NCI-H2107 (cell line): Measurements from ENCODE around the gene TM7SF2.
A peak's percentile ranks its signal among the peaks of the same experiment; 100 is the strongest.
"Not testable (repeated sequence)": the region's sequence is repeated elsewhere in the genome, so short reads cannot be mapped to it uniquely, and the experiment has no call there.

ENCODE experiments used
- DNase-seq: peaks from one replicate; lab custom pipeline; 2025; lab: John Stamatoyannopoulos, UW

The TM7SF2 gene

DNA sequence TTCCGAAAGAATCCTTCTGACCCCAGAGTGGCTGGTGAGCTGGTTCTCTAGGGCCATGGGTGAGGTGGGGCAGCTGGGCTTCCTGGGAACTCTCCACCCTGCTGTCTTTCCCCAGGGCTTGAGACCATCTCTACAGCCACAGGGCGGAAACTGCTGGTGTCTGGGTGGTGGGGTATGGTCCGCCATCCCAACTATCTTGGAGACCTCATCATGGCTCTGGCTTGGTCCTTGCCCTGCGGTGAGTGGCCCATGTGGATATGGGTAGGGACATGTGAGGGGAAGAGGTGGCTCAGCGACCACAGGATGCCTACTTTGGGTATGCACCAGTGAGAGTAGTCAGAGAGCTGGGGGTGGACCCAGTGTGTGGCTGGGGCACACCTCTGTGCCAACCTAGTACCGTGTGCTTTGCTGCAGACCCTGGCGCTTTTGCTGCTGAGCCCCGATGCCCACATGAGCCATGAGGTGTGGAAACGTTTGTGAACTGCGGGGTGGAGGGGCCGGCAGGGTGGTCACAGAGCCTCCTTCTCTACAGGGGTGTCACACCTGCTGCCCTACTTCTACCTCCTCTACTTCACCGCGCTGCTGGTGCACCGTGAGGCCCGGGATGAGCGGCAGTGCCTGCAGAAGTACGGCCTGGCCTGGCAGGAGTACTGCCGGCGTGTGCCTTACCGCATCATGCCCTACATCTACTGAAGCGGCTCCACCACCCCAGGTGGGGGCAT, 3.9 kb downstream of the TM7SF2 start:
- DNase-seq: no peak

DNA sequence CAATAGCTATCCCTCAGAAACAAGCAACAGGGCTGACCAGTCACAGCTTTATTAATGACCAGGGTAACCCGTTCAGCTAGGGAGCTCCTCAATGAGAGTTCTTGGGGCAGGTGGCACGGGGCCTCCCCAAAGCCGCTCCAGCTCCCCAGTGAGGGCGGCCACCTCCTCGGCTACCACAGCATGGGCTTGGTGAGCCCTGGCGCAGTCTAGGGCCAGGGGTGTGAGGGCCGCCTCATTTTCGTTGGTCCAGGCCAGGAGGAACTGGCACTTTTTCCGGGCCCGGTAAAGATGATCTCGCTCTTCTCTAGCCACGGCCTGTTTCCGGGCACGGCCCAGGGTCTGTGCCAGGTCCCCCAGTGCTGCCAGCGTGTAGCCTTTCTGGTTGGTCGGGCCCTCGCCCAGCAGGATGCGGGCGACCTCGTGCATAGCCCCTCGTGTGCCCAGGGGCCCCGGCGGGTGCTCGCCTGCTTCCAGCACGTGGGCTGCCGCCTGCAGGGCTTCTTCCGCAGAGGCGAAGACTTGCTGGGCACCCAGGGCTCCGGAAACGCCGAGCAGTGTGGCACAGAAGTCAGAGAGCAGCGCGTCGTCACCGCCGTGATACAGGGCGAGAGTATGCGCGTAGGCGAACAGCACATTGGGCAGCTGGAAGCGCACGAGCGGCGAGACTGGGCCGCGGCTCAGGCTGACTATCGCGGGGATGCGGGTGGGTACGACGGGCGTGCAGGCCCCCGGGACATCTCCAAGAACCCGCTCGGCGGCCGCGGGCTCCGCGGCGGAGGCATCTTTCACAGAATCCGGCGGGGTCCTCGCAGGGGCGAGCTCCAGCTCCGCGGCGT, 4.9 kb downstream of the TM7SF2 start:
- DNase-seq: no peak

DNA sequence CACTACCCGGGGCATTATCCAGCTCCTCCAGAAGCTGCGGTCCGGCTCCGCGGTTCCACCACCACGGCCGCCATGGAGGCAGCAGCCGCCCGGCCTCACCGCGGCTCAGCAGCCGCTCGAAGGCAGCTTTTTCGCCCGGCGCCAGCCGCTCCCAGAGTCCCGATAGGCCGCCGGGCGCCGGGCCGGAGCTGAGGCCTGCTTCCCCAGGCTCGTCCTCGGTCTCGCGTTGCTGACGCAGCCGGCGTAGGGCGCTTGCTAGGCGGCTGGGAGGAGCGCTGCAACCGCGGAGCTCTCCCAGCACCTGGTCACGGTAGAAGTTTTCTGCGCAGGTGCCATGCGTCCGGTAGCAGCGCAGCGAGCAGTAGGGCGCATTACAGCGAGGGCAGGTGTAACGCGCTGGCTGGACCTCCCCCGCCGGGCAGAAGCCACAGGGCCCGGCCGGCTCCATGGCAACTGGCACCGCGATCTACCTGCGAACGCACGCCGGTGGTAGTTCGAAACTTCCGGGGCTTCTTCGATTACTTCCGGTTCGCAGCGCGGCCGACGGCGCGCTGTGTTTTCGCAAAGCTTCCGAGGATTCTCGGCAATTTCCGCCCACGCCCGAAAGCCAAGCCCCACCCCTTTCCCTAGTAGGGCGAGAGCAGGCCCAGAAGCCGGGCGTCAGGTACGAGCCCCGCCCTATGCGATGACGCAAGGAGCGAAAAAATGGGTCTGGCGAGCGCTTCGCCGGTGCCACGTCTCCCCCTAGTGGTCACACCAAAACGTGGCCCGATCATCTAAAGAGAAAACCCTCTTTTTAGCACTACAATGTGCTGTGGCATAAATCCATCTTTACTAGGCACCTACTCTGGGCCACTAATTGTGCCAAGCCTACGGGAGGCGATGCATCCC, 5.8 kb downstream of the TM7SF2 start, which contains the start of gene ZNHIT2:
Gene ZNHIT2 (minus strand): TSS at position 496 of the 891 bp plus-strand sequence. CDS start 48 bp downstream, at position 448.
- DNase-seq: peak; percentile 99

DNA sequence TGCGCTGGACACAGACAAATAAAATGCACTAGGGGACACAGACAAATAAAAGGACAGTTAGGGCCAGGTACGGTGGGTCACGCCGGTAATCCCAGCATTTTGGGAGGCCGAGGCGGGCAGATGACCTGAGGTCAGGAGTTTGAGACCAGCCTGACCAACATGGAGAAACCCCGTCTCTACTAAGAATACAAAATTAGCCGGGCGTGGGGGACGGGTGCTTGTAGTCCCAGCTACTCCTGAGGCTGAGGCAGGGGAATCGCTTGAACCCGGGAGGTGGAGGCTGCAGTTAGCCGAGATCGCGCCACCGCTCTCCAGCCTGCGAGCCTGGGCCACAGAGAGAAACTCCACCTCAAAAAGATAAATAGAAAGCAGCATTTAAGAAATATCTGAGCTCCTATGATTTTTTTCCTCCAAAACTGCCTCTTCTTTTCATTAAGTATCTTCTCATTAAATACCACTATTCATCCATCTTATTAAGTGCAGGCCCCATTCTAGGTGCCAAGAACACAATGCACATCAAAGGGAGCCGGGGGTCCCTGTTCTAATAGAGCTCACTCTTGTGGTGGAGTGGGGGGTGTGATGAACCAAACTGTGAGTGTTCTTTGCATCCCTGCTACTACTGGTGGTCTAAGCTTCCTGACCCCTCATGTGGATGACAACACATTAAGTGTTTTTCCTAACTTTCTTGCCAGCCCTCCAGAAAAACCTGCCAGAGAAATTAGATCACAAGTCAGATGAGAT, 6.6 kb downstream of the TM7SF2 start:
- DNase-seq: no peak

DNA sequence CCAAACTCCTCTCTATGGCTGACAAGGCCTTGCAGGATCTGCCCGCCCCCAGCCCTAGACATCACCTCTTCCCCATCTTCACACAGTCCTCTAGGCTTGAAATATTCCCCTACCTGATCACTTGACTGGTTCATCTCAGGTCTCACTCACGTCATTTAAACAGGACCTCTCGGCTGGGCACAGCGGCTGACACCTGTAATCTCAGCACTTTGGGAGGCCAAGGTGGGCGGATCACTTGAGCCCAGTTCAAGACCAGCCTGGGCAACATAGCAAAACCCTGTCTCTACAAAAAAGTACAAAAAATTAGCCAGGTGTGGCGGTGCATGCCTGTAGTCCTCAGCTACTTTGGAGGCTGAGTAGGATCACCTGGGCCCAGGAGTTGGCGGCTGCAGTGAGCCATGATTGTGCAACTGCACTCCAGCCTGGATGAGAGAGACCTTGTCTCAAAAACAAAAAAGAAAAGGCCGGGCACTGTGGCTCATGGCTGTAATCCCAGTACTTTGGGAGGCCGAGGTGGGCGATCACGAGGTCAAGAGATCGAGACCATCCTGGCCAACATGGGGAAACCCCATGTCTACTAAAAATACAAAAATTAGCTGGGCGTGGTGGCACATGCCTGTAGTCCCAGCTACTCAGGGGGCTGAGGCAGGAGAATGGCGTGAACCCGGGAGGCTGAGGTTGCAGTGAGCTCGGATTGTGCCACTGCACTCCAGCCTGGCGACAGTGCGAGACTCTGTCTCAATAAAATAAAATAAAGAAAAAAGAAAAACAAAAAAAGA, 7.4 kb downstream of the TM7SF2 start:
- DNase-seq: not testable (repeated sequence)

DNA sequence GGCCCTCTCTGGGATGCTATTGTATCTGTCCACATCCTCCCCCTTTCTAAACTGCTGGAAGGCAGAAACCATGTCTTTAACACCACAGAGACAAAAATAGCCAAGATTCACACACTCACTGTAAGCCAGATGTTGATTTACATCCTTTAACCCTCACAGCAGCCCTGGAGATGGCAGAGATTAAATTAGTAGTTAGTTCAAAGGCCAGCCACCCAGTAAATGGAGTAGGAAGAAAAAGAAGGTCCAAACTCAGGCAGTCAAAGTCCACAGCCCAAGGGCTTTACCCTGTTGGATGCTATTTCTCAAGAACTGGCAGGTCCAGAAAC, 8.0 kb downstream of the TM7SF2 start:
- no peak for DNase-seq

DNA sequence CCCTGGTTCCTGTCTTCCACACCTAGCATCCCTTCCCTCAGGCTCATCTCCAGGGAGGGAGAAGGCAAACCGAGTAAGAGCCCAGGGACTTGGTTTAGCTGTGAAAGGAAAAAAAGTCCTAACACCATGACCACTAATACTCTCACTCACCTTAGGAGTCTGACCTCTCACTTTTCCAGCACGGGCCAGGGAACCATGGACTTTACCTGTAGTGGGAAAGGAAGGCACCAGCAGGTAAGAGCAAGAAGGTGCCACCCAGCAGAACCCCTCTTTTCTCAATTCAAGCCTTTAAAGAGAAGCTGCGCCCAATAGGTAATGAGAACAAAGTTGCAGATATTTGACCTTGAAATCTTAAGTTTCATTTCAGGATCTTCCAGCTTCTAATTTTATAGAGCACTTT, 9.2 kb downstream of the TM7SF2 start:
- no peak for DNase-seq

DNA sequence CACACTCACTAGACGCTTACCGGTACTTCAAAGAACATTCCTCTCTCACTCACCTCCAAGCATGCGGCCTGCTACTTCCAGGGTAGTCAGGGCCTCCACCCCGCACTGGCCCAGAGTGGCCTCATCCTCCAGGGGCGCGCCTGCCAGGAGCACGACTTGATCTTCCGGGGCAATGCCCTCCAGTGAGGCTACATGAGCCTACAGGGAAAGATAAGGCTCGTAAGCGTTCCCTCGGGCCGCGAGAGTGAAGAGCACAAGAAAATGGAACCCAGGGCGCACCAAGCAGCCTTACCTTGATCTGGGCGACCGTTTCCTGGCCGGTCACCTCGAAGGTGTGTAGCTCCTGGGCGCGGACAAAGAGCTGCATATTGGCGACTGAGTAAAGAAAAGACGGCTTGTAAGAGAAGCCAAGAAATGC, 9.8 kb downstream of the TM7SF2 start:
- no peak for DNase-seq

DNA sequence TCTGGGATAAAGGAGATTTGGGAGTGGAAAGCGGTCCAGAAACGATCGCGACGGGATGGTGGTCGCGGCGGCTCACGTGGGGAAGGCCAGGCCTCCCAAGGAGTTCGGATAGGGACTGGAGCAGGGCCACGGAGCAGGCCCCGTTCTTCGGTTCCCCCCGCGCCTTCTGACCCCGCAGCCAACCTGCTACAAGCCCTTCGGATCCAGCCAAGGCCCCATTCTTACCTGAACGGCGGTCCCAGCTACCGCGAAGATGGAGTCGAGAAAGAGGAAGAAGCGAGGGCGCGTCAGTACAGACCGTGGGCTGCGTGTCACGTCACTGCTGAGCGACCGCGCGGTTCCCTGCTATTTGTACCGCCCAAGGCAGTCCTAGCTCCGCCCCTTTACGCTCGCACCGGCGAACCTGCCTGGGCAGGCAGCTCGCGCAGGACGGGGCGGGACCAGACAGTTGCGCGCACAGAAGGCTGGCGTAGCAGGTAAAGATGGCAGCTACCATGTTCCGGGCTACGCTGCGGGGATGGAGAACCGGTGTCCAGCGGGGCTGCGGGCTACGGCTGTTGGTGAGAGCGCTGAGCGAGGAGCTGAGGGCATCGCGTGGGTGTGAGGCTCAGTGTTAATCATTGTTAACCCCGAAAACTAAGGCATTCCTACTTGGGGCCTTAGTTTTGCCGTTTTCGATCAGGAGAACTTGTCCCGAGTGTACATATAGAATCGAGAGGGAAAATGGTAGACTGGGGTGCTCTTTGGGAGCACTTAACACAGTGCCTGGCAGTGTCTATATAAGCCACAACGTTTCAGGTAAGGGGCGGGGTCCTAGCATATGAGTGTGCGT, 10.4 kb downstream of the TM7SF2 start, which contains the start of the genes FAU and MRPL49:
Gene FAU (minus strand): TSS at position 270 of the 832 bp plus-strand sequence. CDS start 321 bp downstream, outside the sequence.
Gene MRPL49 (plus strand): TSS at position 457 of the 832 bp plus-strand sequence. CDS start 26 bp downstream, at position 483.
- peak; percentile 95 for DNase-seq

DNA sequence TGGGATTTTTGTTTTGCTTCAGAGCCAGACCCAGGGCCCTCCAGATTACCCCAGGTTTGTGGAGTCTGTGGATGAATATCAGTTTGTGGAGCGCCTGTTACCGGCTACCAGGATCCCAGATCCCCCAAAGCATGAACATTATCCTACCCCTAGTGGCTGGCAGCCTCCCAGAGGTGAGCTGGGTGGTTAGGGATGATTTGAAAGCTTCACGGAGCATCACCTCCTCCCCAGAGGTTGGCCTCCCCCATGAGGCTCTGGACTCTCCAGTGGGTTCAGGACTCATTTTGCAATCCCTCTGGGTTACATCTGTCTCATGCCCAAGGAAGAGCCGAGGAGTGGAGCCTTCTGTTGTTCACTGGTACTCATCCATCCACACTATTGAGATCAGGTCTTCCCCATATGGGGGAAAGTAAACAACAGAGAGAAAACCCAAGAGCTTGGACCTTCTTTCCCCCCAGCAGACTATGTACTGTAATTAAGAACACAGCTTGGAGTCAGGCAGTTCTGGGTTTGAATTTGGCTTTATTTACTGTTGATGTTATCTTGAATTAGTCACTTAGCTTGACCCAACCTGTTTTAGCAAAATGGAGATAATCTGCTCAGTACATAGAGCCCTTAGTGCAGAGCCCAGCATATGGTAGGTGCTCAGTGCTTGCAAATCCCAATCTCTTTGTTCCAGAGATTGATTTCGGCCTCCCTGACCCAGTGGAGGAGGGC, 13.0 kb downstream of the TM7SF2 start:
- DNase-seq: no peak

DNA sequence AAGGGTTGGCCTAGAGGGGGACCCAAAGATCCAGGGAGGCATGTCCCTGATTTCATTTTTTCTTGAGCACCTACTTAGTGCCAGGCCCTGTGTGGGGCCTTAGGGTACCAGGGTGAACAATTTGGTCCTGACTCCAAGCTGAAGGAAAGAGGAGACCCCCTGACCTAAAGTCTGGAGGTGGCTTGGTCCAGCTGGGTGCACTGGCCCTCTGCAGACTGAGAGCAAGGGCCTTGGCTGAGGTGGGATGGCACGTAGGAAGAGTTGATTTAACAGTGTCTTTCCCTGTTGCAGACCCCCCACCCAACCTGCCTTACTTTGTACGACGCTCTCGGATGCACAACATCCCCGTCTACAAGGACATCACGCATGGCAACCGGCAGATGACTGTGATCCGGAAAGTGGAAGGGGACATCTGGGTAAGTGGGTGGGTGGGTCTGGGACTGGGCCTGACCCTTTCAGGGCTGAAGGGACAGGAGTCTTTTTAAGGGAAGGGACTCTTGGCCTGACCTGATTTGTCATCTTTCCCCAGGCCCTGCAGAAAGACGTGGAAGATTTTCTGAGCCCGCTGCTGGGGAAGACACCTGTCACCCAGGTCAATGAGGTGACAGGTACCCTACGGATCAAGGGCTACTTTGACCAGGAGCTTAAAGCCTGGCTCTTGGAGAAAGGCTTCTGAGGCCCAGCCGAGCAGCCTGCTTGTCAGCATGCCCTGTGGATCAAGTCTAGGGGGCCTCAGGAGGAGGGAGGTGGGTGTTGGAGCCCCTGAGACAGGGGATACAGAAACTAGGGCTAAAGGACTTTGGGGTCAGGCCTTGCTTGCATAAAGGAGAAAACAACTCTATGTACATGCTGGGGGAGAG, 13.8 kb downstream of the TM7SF2 start:
- no peak for DNase-seq

DNA sequence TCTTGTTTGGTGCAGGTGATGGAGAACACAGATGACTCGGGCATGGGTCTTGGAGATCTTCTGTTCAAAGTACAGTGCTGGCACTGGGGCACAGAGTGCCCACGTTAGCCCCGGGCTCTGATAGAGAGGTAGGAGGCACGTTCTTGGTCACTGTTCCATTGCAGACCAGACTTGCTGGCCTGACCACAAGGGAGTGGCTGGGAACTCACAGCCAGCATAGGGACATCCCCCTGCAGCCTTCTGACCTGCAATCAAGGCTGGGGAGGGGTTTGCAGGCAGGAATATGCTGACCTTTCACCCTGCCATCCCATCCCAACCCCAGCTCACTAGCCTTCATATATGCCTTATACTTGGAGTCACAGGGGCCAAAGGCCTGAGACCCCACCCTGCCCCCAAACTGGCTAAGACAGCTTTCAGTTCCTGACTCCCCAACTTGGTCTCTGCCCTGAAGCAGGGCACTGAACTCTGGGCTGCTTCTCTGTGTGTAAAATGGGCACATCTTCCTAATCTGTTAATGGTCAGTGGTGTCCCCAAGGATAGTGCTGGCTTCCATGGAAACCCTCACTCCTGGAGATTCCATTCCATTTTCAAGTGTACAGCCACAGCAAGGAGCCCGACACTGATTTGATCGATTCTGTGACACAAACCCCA, 15.1 kb downstream of the TM7SF2 start:
- no peak for DNase-seq

DNA sequence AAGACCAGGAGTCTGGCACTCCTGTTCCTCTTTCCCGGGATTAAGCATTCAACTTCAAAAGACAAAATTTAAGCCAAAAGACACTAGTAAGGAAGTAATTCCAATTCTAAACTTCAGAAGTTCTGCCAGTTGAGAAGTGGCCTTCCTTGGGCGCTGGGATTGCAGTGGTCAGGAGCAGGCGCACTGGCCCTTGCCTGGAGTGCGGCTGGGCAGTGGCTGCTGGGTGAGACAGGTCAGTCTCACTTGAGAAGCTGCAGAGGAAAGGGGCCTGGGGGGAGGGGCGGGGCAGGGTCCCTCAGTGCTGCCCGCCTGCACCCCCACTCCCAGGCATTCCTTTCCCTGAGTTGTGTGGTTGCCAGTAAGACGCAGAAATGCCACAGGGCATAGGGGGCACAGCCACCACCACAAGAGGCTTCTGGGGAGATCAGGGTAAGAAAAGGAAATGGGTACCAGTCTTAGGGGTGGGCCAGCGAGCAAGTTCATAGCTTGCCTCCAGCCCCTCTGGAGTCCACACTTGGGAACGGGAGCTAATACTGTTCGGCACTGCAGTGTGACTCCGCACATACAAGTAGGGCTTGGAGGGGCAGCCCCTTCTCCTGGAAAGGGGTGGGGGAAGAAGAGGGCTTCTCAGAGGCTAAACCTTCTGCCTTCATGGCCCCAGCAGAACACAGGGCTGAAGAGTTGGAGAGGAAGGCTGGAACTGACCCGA, 16.0 kb downstream of the TM7SF2 start:
- no peak for DNase-seq

DNA sequence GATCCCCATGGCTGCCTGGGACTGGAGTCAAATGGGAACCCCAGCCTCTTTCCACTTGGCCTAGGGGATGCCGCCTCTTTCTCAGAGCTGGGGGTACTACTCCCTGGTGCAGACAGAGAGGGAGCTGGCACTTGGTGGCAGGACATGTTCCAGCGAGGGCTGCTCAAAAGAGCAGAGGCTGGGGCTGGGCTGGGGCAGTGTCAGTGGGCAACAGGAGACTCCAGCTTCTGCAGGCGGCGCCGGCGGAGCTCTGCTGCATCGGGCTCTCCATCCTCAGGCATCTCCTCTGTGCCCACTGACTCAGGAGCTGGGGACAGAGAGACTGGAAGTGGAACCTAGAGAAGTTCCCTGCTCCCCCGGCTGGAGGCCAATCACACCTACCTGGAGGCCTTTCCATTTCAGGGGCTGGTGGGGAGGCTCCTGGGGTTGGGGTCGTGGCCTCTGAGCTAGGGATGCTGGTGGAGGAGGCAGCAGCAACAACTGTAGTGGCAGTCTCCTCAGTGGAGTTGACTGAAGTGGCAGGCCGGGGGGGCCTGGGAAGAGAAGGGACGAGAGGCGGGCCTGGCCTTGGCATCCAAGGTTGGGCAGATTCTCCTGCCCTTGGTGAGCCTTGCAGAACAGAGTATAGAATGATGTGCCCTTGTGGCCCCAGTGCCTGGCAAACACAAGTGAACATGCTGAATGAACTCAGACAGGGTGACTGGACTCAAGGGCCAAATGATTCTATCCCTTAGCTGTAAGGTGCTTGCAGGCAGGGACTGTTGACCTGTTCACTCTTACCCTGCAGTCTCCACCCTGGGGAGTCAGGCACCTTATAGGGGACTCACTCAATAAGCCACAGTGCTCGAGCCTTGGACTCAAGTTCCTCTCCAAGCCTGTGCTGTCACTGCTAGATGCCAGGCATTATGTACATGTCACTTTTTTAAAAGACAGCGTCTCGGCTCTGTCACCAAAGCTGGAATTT, 16.8 kb downstream of the TM7SF2 start:
- no peak for DNase-seq

DNA sequence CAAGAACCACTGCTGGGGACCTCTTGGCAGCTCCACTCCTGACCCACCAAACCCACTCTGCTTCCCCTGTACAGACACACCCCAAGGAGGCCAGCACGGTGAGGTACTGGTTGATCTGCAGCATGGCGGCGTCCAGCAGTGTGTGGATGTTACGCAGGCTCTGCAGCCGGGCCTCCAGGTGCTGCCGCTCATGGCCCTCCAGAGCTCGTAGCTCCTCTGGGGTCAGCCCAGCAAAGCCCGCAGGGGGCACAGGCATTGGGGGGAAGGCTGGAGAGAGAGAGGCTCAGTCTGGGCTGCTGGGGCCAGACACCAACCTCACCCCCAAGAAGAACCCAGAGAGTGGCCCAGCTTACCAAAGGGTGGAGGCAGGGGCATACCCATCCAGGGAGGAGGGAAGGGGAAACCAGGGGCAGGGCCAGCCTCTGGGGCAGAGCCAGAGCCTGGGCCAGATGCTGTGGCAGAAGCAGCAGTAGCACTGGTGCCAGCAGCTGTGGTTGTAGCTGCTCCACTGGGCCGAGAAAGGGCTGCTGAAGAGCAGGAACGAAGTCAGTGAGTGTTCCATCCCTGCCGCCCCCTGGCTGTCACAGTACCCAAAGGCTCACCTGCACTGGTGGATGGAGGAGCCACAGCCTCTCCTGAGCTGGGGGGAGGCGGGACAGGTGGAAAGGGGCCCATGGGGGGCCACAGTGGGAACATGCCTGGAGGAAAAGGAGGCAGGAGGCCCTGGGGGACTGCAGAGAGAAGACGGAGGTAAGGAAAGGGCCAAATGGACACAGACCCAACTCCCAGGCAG, 18.2 kb downstream of the TM7SF2 start:
- DNase-seq: no peak
